ENCODE data around the gene SCP2D1.

The SCP2D1 gene

DNA sequence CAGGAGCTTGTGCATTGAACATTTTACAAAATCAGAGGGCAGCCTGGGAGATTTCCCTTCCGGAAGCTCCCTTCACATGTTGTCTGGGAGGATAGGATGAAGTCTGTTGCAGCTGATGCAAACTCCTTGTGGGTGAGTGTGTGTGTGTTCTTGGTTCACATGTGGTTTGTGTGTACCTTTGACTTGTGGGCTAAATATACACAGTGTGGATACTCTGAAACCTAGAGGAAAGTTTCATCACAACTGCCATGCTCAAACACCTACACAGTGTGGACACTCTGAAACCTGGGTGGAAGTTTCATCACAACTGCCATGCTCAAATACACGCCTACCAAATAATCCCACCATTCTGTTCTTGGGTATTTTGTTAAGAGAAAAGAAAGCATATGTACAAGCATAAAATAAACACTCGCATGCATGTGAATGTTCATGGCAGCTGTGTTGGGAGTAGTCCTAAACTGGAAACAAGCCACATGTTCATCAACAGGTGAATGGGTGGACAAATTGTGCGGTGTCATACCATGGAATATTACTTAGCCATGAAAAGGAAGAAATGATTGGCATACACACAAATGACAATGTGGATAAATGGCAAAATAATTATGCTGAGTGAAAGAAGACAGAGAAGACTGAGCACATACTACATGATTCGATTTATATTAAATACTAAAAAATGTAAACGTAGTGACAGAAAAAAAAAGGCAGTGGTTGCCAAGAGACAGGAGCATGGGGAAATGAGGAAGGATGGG lies 1.8 kb downstream of the SCP2D1 start:
- DNase-seq, result no peak

DNA sequence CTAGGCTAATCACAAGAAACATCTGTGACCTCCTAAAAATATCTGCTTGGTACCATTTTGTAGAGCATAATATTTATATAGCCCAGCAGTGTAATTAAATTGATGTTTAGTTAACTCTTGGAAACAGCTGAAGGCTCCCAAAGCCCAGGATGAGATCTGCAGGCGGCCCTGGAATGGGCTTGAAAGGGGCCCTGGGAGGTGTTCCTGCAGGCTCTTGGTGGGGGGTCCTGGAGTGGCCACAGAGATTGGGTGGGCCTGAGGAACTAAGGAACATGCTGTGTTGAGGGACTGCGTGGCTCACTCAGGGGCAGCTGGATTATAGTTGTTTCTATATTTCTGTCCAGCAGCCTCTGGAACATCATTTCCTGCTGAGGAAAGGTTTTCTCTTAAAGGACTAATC lies 9.2 kb downstream of the SCP2D1 start:
- no peak for DNase-seq

DNA sequence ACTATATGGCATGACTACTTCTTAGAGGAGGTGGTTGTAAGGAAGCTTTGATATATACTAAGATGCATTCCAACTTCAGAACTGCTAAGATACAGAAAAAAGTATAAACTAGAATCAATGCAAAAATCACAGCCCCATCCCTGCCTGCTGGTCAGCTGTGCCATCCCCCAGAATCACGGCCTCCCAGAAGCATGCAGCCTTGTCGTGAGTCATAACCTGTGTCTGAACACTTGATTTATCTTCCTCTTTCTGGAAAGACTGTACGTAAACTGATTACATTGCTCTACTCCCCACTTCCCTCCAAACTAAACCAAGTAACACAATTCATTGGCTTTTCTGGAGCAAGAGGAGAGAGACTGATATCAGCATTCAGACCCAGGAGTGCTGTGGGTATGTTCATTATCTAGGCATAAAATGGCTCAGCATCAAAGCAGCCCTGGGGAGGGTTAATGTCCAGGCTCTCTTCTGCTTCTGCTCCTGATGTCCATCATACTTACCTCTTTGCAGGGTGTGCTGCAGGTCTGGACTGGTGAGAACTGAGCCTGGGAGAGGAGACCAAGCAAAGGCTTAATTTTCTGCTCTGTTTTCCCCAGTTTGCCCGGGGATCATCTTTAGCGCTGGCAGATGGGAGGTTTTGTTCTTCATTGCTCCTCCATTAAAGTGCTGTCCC lies 18.4 kb downstream of the SCP2D1 start:
- no peak for DNase-seq

DNA sequence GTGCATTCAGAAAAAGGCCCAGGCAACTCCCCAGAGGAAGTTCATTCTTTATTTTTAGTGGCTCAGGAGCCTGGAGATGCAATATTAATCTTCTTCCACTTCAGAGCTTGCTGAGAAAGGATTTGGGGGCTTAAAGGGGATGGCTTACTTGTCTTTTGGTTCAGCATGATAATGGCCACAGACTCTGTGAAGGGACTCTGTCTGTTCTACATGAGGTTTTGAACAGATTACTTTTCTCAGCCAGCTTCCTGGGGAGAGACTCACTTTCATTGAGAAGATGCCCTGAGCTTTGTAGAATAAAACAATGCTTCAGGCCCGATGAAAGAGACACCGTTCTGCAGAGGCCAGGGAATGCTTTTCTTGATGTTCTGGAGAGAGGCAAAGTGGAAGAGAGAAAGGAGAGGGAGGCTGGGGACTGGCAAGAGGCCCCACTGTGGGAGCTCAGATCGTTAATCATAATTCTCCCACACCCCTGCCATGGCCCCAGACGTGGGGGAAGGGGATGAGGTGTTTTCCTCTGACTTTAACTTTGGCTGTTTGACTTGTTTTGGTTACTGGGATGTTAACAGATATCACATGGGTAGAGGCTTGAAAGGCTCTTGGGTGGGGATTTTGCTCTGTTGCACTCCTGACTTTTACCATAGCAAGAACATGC lies 19.1 kb downstream of the SCP2D1 start:
- DNase-seq, result no peak

DNA sequence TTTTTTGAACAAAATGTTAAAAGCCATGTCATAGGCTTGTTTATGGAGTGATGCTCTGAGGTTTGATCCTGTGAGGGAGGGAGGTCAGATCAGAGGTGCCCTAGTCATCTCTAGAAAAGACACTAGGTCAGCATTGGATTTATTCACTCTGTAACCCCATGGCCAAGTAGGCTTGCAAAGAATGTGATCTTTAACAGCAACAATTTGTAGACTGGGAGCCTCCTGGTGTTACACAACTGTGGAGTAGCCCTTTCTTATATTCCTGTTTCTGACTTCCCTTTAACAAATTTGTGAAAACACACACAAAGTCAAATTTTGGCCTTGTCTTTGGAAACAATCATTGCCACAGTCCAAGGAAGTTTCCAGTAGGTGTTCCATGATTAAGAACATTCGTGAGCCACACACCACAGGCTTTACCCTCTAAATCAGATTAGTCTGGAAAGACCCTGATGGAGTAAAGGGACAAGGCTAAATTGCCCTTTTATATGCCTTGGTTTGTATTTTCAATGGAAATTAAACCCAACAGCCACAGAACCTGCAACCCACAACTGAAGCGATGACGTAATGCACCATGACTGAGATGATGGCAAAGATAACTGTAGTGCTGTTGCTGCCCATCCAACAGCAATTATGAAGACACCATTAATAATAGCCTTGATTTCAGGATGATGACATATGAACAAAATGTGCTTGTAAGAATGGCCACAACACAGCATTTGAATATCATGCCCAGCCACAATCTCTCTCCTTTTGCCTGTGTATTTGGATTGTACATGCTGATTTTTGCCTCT lies 22.1 kb downstream of the SCP2D1 start:
- no peak for DNase-seq

DNA sequence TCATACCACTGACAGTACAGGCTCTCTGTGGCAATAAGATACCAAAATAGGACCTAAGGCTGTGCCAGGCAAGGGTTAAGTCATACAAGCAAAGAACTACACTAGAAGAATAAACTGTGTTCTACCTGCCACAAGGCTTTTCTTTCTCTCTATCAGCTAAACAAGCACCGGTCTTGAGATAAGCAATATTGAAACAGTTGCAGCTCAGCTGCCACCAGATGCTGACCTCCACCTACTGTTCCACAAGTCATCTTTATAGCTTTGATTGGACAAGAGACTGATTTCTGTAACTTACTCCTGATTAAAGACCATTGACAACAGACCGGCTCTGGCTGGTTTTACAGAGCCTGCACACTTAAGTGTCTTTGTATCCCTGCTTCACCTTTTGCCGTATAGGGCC lies 24.1 kb downstream of the SCP2D1 start:
- no peak for DNase-seq

DNA sequence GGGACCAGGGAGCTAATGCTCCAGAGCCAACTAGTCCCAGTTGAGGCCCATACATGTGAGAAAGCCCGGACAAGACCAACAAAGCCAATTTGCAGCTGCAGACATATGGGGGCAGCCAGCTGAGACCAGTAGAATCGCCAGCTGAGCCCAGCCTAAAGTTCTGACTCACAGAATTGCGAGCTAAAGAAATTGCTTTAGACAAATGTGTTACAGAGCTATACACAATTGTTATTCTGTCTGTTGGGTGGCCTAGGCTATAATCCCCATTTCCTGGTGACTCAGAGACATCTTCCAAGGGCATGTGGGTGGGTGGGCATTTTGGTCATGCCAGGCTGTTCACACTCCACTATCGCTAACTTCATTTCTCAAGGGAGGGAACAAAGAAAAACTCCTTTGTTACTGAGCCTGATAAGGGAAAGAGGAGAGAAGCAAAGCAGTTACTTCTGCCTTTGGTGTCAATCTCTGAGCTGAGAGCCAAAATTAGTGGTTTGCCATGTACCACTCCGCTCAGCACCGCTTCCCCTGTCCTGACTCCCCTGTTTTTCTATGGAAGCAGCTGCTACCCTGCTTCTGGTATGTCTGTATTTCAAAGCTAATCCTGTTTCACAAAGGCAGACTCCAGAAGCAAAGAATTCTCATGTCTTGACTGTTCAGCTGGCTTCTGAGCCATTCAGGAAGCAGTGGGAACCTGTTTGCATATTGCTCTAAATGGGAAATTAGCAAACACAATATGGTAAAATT lies 26.1 kb downstream of the SCP2D1 start:
- DNase-seq, result no peak

DNA sequence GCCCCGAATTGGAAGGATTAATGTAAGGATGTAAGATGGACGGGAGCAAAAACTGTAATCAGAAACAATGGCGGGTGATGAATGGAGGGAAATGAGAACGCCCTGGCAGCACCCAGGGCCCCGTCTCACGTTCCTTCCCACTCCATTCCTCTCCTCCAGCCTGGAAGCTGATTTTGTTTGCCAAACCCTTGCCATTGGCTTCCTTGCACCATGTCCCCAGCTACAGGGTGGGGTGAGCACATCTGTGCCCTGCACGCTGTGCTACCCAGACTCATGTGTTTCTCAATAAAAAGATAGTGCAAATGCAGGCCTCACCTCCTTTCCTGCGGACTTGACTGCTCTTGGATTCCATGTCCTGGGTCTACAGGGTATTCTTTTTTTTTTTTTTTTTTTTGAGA lies 26.7 kb downstream of the SCP2D1 start:
- DNase-seq, result no peak

DNA sequence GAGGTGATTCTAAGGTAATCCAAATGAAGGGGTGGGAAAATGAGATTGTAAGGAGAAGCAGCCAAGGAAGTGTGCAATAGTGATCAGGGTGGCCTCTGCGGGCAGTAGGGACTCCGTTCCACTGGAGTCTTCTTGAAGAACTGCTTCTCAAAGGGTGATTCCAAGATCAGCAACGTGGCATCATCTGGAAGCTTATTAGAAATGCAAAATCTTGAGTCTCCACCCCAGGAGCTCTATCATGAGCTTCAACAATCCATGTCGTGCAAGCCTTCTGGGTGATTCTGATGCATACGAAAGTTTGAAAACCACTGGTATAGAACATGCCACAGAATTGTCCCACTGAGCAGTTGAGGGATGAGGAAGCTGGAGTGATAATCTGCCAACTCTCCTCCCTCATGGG lies 31.4 kb downstream of the SCP2D1 start:
- DNase-seq, result no peak

DNA sequence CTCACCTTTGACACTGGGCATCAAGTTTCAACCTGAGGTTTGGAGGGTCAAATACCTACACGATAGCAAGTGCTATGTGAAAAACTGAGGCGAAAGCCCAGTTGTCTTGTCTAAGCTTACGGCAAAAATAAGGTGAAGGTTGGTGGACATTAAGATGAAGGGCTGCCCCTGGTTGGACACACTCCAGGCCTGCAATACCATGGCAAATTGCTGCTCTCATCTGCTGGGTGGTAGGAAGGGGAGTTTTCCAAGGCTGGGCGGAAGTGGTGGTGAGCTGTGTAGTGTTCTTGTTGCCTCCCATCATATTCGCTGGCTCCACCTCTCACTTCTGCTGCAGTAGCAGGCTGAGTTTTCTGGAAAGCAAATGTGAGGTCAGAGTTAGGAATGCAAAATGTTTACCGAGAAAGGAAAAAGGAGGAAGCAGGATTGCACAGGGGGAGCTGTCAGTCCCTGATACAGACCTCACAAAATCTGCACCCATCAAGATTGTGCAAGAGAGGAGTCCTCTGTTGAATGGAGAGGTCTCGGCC lies 33.7 kb downstream of the SCP2D1 start:
- no peak for DNase-seq

DNA sequence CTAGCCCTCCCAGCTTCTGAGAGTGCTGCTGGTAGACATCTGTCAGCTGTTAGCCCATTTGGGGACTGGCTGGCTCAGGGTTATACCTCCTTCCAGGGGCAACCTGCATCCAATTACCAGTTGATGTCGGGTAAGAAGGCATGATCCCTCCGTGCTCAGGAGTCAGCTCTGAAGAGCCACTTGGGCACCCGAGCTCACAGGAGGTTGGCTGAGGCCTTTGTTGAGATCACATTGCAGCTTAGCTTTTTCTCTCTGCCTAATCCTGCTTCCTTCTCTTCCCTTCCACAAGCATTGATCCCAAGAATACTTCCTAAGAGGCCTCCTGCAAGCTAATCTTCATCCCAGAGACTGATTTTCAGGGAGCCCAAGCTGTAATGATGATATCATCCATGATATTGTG lies 35.5 kb downstream of the SCP2D1 start:
- DNase-seq, result no peak

DNA sequence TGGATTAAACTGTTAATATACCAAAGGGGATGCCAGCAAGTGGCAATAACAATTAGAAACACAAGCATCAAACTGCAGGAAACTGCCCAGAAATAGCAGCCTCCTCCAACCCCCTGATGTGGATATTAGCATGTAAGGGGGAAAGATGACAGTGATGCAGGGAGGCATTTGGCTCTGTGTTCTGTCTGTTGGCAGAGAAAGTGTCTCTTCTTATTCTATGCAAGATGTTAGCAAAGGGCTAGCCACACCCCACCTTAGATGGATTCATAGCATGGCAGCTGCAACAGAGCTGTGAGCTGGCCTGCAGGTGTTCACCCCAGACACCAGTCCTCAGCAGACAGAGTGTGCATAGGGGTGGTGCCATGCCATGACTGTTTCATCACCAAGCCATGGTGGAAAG lies 38.0 kb downstream of the SCP2D1 start:
- no peak for DNase-seq

DNA sequence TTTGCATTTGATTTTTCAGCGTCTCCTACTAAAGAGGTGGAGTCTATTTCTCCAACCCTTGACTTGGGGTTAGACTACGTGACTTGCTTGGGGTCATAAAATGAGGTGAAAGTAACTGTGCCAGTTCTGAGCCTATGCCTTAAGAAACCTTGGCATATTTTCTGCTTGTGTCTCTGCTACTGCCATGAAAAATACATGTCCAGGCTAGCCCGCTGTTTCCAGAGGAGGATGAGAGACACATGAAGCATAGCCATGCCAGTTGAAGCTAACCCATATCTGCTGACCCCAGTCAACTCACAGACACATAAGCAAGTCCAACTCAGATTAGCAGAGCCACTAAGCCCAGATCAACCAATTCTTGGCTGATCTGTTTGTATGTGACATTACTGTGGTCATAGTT lies 38.7 kb downstream of the SCP2D1 start:
- no peak for DNase-seq

DNA sequence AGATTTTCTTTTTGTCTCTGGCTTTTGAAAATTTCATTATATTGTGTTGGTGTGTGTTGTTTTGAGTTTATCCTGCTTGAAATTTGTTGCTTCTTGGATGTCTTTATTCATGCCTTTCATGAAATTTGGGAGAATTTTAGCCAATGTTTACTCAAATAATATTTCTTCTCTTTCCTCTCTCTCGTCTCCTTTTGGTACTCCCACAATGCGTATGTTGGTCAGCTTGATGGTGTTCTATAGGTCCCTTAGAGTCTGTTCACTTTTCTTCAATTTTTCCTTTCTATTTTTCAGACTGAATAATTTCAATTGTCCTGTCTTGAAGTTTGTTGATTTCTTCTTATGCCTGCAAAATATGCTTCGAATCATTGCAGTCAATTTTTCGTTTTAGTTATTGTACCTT lies 39.6 kb downstream of the SCP2D1 start:
- DNase-seq, result no peak

DNA sequence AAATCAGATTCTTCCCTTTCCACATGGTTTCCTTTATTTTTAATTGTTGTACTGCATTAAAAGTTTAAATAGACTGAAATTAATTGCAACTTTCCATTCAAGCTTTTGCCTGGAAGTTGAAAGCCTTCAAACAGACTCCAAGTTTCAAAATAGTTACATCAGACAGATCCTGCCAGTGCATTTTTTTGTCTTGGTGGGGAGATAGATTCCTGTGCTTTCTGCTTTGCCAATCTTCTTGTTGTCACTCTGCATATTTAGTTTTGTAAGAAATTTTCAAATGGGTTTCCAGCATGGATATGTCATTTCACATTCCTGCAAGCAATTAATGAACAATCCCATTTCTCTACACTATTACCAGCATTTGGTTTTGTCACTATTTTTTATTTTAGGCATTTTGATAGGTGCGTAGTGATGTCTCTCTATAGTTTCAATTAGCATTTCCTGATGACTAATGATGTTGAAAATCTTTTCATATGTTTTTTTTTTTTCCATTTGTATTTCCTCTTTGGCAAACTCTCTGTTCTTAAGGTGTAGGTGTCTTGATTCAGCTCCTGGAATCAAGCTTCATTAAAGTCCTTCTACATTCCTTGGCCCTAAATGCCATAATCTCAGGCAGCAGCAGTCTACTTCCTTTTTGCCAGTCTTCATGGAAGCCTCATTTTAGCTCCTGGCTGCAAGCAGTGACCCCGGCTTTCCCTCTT lies 40.5 kb downstream of the SCP2D1 start:
- no peak for DNase-seq

DNA sequence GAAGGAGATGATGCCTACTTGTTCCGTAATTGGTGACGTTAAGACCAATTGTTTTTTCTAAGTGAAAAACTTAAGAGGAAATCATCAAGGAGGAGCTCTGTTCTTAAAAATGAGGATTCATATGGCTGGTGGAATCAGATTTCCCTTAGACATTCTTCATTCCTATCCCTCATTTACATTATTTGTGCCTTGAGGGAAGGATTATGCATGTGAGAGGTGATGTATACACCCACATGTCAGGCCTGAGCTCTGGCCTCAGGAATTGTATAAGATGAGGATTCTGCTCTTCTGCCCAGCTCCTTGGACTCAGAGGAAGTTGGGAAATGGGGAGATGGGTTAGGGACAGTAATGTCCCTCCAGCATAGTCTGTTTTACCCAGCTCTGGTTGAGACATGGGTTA lies 42.3 kb downstream of the SCP2D1 start:
- no peak for DNase-seq

DNA sequence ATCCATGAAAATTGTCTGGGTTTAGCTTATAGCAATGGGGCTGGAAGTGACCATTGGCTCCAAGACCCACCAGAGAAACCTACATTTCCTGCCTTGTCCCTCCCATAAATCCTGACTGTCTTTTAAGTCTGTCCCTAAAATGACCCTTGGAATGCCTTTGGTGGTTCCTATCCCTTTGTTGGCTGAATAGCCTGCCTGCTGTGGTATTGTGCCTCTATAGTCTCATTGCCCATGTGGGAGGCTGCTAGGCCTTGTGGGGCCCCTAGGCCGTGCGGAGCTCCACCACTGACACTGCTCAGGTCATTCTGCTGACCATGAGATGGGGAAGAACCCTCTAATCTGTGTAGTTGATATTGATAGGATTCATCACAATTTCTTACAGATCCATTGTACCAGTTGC lies 43.3 kb downstream of the SCP2D1 start:
- no peak for DNase-seq

DNA sequence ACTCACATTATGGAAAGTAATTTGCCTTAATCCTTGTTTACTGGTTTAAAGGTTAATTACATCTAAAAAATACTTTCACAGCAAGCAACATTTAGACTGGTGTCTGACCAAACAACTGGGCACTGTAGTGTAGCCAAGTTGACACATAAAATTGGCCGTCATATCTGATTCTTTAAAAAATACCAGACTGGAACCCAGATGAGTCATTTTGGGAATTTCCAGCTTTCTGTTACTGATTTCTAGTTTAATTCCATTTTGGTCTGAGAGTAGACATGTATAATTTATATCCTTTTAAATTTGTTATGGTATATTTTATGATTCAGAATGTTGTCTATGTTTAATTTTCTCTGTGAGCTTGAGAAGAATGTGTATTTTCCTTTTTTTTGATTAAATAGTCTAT lies 44.1 kb downstream of the SCP2D1 start:
- no peak for DNase-seq

DNA sequence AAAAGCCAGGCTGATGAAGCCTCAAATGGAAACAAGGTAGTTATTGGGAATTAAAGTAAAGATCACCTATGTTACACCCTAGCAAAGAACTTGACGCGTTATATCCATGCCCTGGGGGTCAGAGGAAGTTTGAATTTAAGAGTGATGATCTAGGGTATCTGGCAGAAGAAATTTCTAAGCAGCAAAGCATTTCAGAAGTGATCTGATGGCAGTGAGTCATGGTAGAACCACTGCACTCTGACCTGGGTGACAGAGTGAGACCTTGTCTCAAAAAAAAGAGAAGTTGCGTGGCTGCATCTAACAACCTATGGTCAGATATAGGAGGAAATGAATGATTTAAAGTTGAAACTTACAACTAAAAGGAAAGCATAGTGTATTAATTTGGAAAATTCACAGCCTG lies 45.2 kb downstream of the SCP2D1 start:
- no peak for DNase-seq
